Tibial nerve (tissue), 4 donors: ENCODE data around the gene LRRC8D. TPM values are rescaled to one million over a fixed set of nuclear protein-coding genes. Genes with fewer than 3 reads are reported as not detected.

Experiments used
- DNase-seq, 2 donors: peaks; one replicate each; pipeline ENCODE4 v3.0.0-alpha.2; 2019; ENCODE audit warnings: low spot score in 2 of 2
- H3K27ac ChIP-seq, 4 donors: fragments of 200-600 bp; sonication (generic) in 3 of 4; one replicate each; pipeline ENCODE4 v1.5.1; 2017 to 2019; ENCODE audit warnings: mild to moderate bottlenecking in 1 of 4
- H3K27me3 ChIP-seq, 2 donors: fragments of 200-600 bp; sonication (generic) in 1 of 2; one replicate each; pipeline versions ENCODE4 v1.5.1 to v1.6.0; 2017 to 2019
- H3K36me3 ChIP-seq, 3 donors: fragments of 200-600 bp; sonication (generic); one replicate each; pipeline ENCODE4 v1.5.1; 2018 to 2019
- H3K4me1 ChIP-seq, 4 donors: fragments of 200-600 bp; sonication (generic) in 3 of 4; one replicate each; pipeline ENCODE4 v1.5.1; 2017 to 2019
- H3K4me3 ChIP-seq, 4 donors: fragments of 200-600 bp; sonication (generic) in 3 of 4; one replicate each; pipeline ENCODE4 v1.5.1; 2017 to 2019; ENCODE audit warnings: mild to moderate bottlenecking in 1 of 4, moderate library complexity in 1 of 4
- H3K9me3 ChIP-seq, 4 donors: fragments of 200-600 bp; sonication (generic) in 3 of 4; one replicate each; pipeline ENCODE4 v1.5.1; 2017 to 2019
- EP300 ChIP-seq, 2 donors: sonication (generic); formaldehyde crosslinking; IDR thresholded peaks; one replicate each; pipeline ENCODE4 v1.6.1; 2017; ENCODE audit warnings: antibody characterized with exemption in 2 of 2, mild to moderate bottlenecking in 1 of 2
- POLR2A ChIP-seq, 2 donors: fragments of 450-650 bp; IDR thresholded peaks; one replicate each; pipeline ENCODE4 v1.6.1; 2017; ENCODE audit warnings: antibody characterized with exemption in 2 of 2, mild to moderate bottlenecking in 2 of 2, moderate library complexity in 2 of 2
- WGBS, 2 donors: methylation state at CpG; one replicate each; pipeline ENCODE4 v1.1.5; 2018; 5-methylcytosine and 5-hydroxymethylcytosine counted together
- total RNA-seq, 4 donors: library from RNA; depleted of rRNA; stranded (reverse); fragments of >200 nt; gene quantifications; one replicate each; pipeline ENCODE4 v1.1.0, GENCODE V29; 2016
- TF ChIP-seq, protein P1 (sequence below), 5 experiments: fragments of 200-600 bp in 3 of 5; fragments of 450-650 bp in 2 of 5; sonication (generic) in 3 of 5; IDR thresholded peaks; one replicate each; pipeline ENCODE4 v1.5.1; 2016 to 2019; ENCODE audit warnings: antibody characterized with exemption in 5 of 5, mild to moderate bottlenecking in 3 of 5, moderate library complexity in 2 of 5

The LRRC8D gene
- total RNA-seq, 4 donors from 2014 or later: 11.1 to 19.0 (median 15.3) TPM

DNA sequence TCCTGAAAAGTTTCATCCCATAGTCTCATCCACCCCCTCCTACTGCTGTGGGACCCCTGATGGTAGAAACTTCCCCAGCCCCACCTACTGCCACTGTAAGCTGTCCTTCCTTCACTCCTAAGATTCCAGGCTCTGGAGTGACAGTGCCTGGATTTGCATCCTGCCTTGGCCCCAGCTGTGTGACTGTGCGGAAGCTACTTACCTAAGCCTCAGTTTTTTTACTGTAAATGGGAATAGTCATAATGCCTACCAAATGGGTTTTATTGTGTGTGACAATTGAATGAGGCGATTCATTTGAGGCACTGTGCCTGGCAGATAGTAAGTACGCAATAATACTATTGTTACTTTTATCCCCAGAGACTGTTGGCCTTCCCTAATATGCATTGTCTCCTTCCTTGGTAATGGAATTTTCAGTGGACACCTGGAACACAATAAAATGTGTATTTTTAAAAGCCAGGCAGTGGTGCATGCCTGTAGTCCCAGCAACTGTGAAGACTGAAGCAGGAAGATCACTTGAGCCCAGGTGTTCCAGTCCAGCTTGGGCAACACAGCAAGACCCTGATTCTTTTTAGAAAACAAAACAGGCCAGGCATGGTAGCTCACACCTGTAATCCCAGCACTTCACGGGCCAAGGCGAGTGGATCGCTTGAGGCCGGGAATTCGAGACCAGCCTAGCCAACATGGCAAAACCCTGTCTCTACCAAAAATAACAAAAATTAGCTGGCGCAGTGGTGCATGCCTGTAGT lies 119.0 kb downstream of the LRRC8D start:
- no peak for DNase-seq
- H3K9me3 ChIP-seq: no peaks in the 10 kb centered on the region
- peaks cover 0 to 38% (median 5%) of the 10 kb centered on the region in 4 donors for H3K4me1 ChIP-seq
- no peaks in the 10 kb centered on the region for H3K27me3 ChIP-seq
- H3K36me3 ChIP-seq: peaks cover 0 to 4% (median 0%) of the 10 kb centered on the region in 3 donors
- TF ChIP-seq EP300 (IDR thresholded peaks at IDR 0.05): no peak
- TF ChIP-seq, protein P1, sequence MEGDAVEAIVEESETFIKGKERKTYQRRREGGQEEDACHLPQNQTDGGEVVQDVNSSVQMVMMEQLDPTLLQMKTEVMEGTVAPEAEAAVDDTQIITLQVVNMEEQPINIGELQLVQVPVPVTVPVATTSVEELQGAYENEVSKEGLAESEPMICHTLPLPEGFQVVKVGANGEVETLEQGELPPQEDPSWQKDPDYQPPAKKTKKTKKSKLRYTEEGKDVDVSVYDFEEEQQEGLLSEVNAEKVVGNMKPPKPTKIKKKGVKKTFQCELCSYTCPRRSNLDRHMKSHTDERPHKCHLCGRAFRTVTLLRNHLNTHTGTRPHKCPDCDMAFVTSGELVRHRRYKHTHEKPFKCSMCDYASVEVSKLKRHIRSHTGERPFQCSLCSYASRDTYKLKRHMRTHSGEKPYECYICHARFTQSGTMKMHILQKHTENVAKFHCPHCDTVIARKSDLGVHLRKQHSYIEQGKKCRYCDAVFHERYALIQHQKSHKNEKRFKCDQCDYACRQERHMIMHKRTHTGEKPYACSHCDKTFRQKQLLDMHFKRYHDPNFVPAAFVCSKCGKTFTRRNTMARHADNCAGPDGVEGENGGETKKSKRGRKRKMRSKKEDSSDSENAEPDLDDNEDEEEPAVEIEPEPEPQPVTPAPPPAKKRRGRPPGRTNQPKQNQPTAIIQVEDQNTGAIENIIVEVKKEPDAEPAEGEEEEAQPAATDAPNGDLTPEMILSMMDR (IDR thresholded peaks at IDR 0.05): no peak
- TF ChIP-seq POLR2A (IDR thresholded peaks at IDR 0.05): no peak
- peak overlapping the region in 2 of 4 donors; percentile 74 to 80 for H3K27ac ChIP-seq
- no peak overlapping the region for H3K4me3 ChIP-seq
- 87 to 90% methylated on average over 9 of the region's 9 CpGs for WGBS, 2 donors

DNA sequence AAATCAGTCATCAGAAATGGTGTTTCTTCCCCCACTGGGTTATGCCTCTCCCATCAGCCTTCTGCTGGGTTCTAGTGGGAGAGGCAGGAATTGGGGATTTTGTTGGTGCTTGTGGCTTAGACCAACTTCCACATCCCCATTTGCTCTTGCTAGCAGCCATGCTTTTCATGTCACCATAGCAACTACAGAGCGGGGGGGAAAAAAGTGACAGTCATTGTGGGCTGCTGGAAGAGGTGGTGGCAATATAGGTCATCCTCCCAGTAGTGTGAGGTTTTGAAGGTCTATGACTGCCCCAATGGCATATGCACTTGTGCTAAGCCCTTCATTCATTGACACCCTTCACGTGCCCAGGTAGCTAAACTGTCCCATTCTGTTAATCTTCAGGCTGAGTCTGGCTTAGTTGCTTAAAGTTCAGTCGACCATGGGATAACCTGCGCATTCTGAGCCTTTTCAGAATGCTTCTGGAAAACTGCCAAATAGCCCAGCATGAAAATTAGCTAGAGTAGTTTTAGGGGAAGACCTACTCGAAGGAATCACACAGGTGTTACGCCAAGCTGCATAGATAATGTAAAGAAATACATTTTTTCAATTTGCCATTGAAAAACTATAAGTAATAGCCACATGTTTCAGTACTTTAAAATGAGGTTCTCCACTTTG lies 120.4 kb downstream of the LRRC8D start:
- no peak for TF ChIP-seq POLR2A (IDR thresholded peaks at IDR 0.05)
- TF ChIP-seq EP300 (IDR thresholded peaks at IDR 0.05): no peak
- TF ChIP-seq, protein P1 (IDR thresholded peaks at IDR 0.05): no peak
- no peak overlapping the region for H3K4me3 ChIP-seq
- no peaks in the 10 kb centered on the region for H3K36me3 ChIP-seq
- DNase-seq: no peak
- no peaks in the 10 kb centered on the region for H3K27me3 ChIP-seq
- H3K9me3 ChIP-seq: no peaks in the 10 kb centered on the region
- H3K27ac ChIP-seq: peak overlapping the region in 1 of 4 donors; percentile 44
- 87 to 88% methylated on average over 6 of the region's 6 CpGs for WGBS, 2 donors
- peaks cover 0 to 38% (median 5%) of the 10 kb centered on the region in 4 donors for H3K4me1 ChIP-seq

DNA sequence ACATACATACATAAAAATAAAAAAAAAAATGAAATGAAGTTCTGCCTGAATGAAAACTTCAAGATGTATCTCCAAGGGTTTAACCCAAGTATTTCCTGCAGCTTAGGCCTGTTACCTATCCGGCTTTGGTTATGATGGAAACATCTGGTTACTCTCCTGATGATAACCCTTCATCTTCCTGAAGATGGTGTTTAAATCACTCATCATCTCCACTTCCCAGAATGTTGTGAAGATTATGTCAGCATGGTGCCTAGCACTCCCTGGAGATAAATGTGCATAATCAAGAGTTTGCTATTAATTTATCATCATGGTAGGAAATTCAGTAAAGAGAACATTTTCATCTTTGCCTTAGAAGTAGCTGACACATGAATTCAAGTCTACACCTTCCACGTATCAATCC lies 121.2 kb downstream of the LRRC8D start:
- 85 to 90% methylated on average over 2 of the region's 2 CpGs for WGBS, 2 donors
- Histone ChIP-seq H3K27ac (no peak overlapping the region), H3K36me3 (no peaks in the 10 kb centered on the region), H3K4me3 (no peak overlapping the region), H3K4me1 (peaks cover 0 to 38% (median 5%) of the 10 kb centered on the region in 4 donors), H3K9me3 (no peaks in the 10 kb centered on the region), H3K27me3 (no peaks in the 10 kb centered on the region)
- TF ChIP-seq, protein P1 (IDR thresholded peaks at IDR 0.05): no peak
- no peak for TF ChIP-seq EP300 (IDR thresholded peaks at IDR 0.05)
- no peak for TF ChIP-seq POLR2A (IDR thresholded peaks at IDR 0.05)
- no peak for DNase-seq

DNA sequence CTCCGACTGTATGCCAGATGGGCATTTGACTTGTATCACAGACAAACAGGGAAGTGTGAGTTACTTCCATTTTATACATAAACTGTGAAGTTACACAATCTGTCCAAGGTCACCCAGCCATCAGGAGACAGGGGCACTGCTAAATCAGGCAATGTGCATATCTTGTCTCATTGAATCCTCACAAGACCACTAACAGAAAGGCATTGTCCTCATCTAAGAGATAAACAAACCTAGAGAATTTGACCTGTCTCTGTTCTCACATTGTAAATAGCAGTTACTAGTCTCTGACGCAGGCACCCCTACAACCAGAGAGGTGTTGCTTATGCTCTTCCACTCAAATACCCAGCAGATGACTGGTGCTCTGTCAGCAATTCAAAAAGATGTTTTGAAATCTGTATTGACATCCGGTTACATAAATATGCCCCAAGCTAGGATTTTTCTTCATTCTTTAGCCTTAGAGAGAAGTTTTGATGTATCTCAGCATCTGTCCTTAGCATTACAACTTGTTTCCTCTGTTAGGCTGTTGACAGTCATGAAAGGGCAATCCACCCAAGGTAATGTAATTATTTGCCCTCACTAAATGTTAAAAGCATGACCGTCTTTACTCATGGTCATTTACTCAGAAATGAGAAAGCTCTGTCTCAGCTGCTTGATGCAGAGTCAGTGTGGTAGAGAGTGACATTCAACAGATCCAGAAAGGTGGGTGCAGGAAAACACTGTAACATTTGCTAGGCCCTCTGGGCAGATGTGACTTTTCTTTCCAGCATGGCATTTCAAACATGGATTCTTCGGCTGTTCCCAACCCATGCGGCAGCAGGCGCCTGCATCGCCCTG lies 122.2 kb downstream of the LRRC8D start:
- DNase-seq: no peak
- WGBS, 2 donors: 56 to 66% methylated on average over 8 of the region's 8 CpGs
- no peak overlapping the region for H3K4me3 ChIP-seq
- peaks cover 0 to 36% (median 5%) of the 10 kb centered on the region in 4 donors for H3K4me1 ChIP-seq
- TF ChIP-seq EP300 (IDR thresholded peaks at IDR 0.05): no peak
- no peak for TF ChIP-seq POLR2A (IDR thresholded peaks at IDR 0.05)
- TF ChIP-seq, protein P1 (IDR thresholded peaks at IDR 0.05): no peak
- peak overlapping the region in 2 of 4 donors; percentile 1 to 22 for H3K27ac ChIP-seq
- H3K27me3 ChIP-seq: no peaks in the 10 kb centered on the region
- H3K36me3 ChIP-seq: no peaks in the 10 kb centered on the region
- H3K9me3 ChIP-seq: no peaks in the 10 kb centered on the region
